GM18526 (cell line): Measurements from ENCODE around the gene RUNX1.

Experiments
- POLR2A ChIP-seq: IDR thresholded peaks from 3 replicates; pipeline ENCODE4 v1.6.1; 2011; ENCODE audit not compliant: insufficient read length; ENCODE audit errors: extremely low read depth

RUNX1 gene

DNA sequence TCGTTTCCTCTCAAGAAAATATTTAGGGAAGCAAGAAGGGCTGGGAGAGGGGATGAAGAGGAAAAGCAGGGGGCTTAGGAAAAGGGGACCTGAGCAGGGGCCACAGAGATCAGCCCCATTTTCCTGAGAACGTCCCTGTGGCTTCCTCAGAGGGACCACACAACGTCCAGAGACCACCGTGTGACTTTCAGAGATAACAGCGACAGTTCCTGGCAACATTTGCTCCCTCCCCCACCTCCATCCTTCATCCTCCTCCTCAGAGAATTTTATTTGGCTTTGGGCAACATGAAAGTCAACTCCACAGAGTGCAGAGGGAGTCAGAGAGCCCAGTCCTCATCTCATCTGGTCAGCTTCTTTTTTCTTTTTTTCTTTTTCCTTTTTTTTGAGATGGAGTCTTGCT, 50.9 kb downstream of the RUNX1 start:
- no peak for TF ChIP-seq POLR2A

DNA sequence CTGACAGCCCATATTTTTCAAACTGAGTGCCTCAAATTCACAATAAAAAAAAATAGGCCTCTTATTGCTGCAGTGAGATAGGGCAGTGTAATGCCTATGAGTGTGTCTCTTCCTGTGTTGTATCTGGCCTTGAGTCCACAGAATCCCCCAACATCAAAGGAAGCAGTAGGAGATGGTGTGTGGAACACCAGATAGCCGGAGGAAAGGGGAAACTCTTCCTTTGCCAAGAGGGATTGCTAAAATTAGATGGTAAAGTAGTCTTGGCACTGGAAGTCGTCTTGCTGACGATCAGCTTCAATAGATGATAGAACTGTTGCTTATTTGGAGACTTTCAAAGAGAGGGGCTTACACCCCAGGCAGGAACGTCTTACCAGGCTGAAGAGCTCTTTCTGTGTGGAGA, 51.8 kb downstream of the RUNX1 start:
- TF ChIP-seq POLR2A, result no peak

DNA sequence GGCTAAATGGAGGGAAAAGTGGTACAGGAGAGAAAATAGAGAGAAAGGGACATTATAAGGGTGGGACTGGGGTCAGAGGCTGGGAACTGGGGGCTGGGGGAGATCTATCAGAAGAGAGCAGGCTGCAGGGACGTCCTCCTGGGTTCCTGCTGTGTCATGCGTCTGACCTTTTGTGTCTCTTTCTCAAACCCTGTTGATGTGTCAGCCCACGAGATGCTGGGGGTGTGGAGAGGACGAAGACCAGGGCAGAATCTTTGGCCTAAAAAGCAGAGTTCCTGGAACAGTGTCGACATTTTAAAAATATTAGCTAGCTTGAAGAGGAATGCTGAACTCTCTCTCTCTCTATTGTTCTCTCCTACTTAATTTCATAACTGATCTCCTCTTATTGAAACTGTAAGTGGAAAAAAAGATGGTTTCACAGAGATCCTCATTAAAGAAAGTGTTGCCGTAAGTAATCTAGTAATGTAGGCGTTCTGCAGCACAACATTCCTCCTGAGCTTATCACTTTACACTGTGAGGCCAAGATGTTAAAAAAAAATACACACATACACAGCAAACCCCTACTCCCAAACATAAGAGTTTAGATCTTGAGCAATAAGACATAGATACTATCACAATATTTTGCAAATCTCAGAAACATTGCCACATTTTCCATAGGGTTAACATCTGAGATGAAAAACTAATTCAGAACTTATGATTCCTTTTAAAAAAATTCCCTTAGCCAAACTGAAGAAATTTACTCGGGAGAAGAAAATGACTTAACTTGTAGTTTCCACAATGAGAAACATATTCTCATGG, 52.6 kb downstream of the RUNX1 start:
- TF ChIP-seq POLR2A, result no peak

DNA sequence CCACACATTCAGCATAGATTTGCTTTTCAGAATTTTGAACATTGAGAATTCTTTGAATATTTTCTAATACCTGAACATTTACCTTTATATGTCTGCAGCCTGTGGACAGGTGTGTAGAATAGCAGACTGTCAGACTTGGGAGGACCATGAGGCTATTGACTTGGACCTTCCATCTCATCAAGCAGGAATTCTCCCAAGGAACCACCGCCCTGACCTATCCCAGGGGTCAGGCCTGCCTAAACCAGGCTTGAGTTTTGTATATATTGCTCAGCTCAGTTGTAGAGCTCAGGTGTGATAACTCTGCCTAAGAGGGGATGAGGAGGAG, 53.2 kb downstream of the RUNX1 start:
- no peak for TF ChIP-seq POLR2A

DNA sequence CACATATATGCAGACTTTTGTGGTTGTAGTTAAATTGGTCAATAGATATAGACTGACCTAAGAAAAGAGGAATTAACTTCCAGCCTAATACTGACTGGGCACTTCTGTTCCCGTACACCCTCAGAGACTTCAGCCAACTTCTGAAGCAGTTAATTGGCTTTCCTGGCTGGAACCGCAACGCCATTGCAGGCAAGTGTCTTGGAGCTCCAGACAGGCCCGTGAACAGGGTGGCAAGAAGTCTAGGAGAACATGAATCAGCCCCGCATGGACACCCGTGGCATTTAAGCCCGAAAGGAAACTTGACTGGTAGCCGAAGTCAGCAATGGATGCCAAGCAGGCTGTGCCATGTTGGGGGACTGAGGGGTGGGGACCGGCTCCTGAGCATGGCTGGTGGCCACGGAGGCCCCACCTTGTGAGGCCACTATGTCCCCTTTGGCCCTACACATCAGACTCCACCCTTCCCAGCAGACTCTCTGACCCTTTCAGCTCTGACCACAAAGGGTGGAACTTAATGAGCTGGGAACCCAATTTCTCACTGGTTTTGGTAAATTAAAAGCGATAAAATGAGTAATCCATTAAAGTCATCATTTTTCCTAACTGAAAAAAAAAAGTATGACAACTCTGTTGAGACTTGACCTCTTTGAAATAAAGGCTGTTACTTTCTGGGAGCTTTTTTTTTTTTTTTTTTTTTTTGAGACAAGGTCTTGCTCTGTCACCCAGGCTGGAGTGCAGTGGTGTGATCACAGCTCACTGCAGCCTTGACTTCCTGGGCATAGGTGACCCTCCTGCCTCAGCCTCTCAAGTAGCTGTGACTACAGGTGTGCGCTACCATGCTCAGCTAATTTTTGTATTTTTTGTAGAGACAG, 54.1 kb downstream of the RUNX1 start:
- TF ChIP-seq POLR2A, result no peak

DNA sequence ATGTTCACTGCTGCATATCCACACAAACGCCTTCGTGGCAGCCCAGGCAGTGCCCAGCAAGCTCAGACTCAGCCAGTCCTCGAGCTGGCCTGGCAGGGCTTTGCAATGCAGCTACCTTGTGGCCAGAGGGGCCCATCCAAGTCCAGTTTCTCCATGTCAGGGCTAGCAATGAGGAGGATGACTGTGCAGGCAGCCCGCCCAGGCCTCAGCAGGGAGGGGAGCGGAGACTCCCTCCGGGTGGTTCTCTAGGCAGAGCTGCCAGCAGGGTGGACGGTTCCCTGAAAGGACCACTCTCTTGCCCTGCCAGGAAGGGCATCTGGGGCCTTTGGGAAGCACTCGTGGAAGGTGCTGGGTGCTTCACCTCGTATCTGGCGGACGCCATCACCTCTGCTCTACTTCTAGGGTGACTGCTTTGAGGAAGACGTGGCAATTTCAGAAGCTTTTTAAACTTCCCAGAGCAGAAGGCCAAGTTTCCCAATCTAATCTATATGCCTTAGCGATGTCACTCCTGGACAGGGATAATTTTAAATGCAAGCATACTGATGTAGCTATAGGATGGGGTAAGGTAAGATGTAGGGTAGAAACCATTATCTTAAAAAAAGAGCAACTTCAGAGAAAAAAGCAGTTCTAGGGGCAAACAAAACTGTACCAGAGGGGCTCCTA, 56.2 kb downstream of the RUNX1 start:
- no peak for TF ChIP-seq POLR2A

DNA sequence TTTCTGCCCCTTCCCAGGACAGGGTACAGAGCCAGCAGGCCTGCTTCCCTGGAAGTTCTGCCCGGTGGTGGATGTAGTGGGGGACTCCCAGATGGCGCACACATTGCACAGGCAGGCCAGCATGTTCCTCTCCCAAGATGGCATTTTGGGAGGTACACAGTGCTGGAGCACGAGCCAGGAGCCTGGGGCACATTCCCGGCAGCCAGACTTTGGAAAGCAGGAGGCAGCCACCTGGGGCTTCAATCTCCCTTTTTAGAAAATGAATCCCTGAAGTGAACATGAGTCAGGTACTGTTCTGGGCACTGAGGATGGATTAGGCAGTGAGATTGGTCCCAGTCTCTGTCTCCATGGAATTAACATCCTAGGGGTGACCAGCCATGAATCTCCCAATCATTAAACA, 56.9 kb downstream of the RUNX1 start:
- TF ChIP-seq POLR2A, result no peak

DNA sequence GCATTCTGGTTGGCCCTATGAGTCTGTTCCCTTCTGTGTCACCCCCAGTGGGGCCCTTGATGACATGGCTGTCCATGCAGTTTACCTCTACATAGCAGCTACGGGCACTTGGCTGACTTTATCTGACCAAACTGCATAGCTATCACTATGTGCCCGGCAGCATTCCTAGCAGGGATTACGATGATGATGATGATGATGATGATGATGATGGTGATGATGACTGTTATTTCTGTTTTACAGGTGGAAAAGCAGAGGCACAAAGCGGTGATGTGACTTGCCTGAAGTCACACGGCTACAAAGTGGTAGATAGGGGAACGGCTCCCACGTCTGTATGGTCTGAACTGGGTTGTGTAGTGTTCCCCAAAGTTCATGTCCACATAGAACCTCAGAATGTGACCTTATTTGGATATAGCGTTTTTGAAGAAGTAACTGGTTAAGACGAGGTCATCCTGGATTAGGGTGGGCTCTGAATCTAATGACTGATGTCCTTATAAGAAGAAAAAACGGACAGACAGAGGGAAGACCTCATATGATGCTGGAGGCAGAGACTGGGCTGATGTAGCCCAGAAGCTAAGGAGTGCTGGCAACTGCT, 57.6 kb downstream of the RUNX1 start:
- no peak for TF ChIP-seq POLR2A

DNA sequence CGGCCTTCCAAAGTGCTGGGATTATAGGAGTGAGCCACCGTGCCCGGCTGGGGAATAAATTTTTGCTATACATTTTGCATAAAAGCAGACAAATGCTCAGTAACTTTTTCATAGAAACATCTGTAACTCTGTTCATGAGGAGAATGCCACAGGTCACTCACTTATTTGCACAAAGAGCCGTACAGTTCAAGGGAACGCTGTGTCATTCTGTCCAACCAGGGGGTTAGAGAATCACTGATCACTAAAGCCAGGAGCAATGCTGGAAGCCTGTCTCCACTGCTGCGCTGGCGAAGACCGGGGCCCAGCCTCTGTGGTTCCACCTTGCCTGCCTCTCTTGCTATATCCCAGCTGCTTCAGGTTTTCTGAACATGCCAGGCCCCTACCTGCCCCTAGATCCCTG, 58.3 kb downstream of the RUNX1 start:
- TF ChIP-seq POLR2A, result no peak

DNA sequence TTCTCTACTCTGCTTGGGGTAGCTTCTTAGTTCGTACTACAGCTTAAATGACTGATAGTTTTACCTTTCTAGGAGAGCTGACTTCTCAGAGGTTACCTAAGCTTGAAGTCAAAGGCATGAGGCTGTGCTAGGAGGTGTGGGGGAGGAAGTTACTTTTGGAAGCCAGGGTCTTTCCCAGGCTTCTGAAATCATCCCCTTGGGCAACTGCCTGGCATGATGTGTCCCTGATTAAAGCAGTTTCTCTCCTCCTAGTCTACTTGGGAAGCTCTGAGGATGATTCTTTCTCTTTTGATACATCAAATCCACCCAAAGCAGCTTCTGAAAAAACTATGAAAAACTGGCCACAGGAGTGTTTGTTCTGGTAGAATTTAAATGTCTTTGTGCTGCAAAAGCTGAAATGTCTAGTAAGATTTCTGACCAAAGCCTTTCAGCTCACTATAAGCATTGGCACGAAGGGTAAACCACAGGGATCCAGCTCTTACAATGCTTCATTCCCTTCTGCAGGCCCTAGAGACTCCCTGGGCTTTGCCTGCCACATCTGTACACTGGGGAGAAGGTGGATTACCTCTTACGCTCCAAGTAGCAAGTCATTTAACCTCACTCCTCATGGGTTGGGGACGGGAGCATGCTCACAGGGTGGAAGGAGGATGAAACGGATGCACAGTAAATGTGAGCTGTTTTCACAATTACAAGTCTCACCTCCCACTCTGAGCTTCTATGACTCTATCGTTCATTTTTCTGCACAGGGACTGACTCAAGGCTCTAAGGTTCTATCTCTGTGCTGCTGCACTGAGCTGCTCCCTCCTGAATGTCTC, 59.6 kb downstream of the RUNX1 start:
- no peak for TF ChIP-seq POLR2A

DNA sequence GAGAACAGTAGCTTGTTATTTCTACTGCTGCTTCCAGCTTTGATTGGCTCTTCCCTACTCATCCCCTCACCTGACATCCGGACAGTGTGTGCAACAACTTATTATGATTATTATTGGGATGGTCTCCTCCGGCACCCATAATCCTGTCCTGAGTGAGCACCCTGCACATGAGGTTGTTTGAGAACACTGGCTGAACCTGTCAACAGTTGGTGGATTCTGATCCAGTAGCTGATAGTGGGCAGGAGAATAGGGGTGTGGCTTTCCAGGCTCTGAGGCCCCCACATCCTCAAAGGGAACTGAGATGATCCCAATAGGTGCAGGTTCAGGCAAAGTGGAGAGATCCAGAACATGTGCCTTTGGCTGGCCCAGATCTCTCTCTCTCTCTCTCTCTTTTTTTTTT, 60.5 kb downstream of the RUNX1 start:
- TF ChIP-seq POLR2A, result no peak

DNA sequence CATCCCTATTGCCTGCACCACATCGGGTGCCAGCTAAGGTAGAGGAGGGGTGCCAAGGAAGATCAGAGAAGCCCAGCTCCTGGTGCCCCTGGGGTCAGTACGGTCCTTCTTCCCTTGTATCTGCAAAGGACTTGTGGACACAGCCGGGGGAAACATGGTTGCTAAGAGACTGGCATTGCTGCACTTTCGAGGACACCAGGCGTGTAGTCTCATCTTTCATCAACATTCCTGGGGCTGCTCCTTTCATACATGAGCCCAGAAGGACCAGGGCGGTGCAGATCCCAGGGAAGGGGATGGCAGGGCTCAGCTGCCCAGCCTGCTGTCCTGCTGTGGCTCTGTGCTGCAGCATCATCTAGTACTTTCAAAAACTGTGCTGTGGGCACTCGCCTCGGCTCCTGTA, 61.0 kb downstream of the RUNX1 start:
- no peak for TF ChIP-seq POLR2A

DNA sequence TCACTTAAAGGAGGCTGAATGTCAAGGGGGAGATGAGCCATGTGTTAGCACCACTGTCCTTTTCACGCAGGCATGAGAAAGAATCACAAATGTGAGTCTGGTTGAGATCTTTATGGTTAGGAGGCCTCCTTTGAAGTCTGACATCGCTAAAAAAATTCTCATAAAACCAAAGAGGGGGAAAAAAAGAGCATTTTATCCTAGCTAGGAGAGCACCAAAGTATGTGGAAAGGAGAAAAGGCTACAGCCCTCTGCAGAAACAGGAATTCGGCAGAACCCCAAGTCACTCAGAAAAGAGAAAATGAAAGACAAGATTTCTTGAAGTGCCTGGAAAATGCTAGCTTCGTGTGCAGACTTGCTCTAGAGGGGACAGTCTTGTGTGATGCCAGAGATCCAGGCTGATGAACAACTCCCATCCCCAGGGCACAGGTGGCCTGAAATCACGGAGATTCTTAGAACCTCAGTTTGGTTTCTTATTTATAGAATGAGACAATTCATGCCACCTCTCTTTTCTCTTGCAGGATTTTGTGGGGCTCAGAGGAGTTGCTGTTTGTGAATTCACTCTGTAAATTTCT, 61.5 kb downstream of the RUNX1 start:
- no peak for TF ChIP-seq POLR2A
